K562 (cell line): ENCODE measurements around the gene DPP4. TPM values are rescaled to one million over a fixed set of nuclear protein-coding genes. Genes with fewer than 3 reads are reported as not detected.

ENCODE experiments used
- ATAC-seq: fragments of 200-7000 bp; cut with Tn5 transposase; 3 replicates; pipeline ENCODE4 v1.9.1; 2020; ENCODE audit warnings: moderate library complexity
- BruUV-seq: library from RNA; stranded (reverse); fragments of 400-500 nt; replicated peaks from 2 replicates; lab custom pipeline; 2021; lab: Mats Ljungman, UMichigan
- CTCF ChIA-PET: fragments of 300-600 bp; formaldehyde crosslinking; extraction: SDS; loops from one replicate; lab custom pipeline; 2021; ENCODE audit warnings: low intra/inter-chr PET ratio; lab: Yijun Ruan, JAX
- POLR2A ChIA-PET: fragments of 300-600, 350-650 bp; sonication (Branson Sonifier 250); formaldehyde crosslinking; extraction: SDS; loops from one replicate; lab custom pipeline; 2021; ENCODE audit warnings: antibody characterized with exemption, inconsistent platforms; lab: Yijun Ruan, JAX
- DNase-seq, 4 experiments: peaks; one replicate each; pipeline versions ENCODE4 v3.0.0 to v3.0.0-alpha.2; 2011 to 2018; ENCODE audit warnings: low spot score in 3 of 4, mixed read lengths in 3 of 4; ENCODE audit errors: extremely low read depth in 1 of 4
- FAIRE-seq: peaks from 2 replicates; lab custom pipeline; 2011; peaks lifted over from hg19 to GRCh38; lab: Jason Lieb, UNC
- H2AFZ ChIP-seq: 2 replicates; pipeline ENCODE4 v1.6.0; 2011; ENCODE audit warnings: low read depth, low read length, control low read depth, inconsistent platforms
- H3K27ac ChIP-seq: fragments of 200-600 bp; 3 replicates; pipeline ENCODE4 v1.8.0; 2011; ENCODE audit warnings: low read depth, mild to moderate bottlenecking, control low read depth, inconsistent platforms, low read length, moderate library complexity, mixed read lengths; ENCODE audit errors: extremely low read depth
- H3K27me3 ChIP-seq, 2 experiments: fragments of 300-600 bp in 1 of 2; 2 replicates in 1 of 2; 3 replicates in 1 of 2; pipeline versions ENCODE4 v1.6.0 to v1.8.0; 2011; ENCODE audit warnings: inconsistent platforms in 2 of 2, low read length in 2 of 2, mild to moderate bottlenecking in 1 of 2, mixed read lengths in 1 of 2, moderate library complexity in 1 of 2; ENCODE audit not compliant: control insufficient read depth in 2 of 2, insufficient read depth in 2 of 2
- H3K36me3 ChIP-seq: fragments of 300-600 bp; 3 replicates; pipeline ENCODE4 v1.8.0; 2011; ENCODE audit warnings: mild to moderate bottlenecking, low read length, inconsistent platforms; ENCODE audit not compliant: control insufficient read depth, insufficient read depth
- H3K4me1 ChIP-seq, 2 experiments: fragments of 200-600 bp in 1 of 2; replicated peaks in 1 of 2; 2 replicates in 1 of 2; 3 replicates in 1 of 2; pipeline versions ENCODE4 v1.5.1 to v1.8.0; 2011; ENCODE audit warnings: inconsistent platforms in 2 of 2, low read length in 2 of 2, mild to moderate bottlenecking in 1 of 2, mixed read lengths in 1 of 2, moderate library complexity in 1 of 2; ENCODE audit not compliant: control insufficient read depth in 2 of 2, insufficient read depth in 2 of 2
- H3K4me2 ChIP-seq: 2 replicates; pipeline ENCODE4 v1.6.1; 2011; ENCODE audit warnings: low read length, control low read depth, inconsistent platforms, mixed read lengths; ENCODE audit not compliant: insufficient read depth
- H3K4me3 ChIP-seq: fragments of 200-600 bp; sonication (generic), shearing (Covaris generic); 2 replicates; pipeline ENCODE4 v1.5.1; 2016; ENCODE audit warnings: control low read depth, inconsistent platforms
- H3K79me2 ChIP-seq: fragments of 200-600 bp; 3 replicates; pipeline ENCODE4 v1.8.0; 2011; ENCODE audit warnings: low read length, inconsistent platforms; ENCODE audit not compliant: control insufficient read depth, insufficient read depth
- H3K9ac ChIP-seq, 2 experiments: 2 replicates each; pipeline versions ENCODE4 v1.6.0 to v1.6.1; 2011; ENCODE audit warnings: low read depth in 2 of 2, low read length in 2 of 2, control low read depth in 1 of 2, inconsistent platforms in 1 of 2, mild to moderate bottlenecking in 1 of 2, mixed read lengths in 1 of 2; ENCODE audit not compliant: insufficient read depth in 1 of 2
- H3K9me1 ChIP-seq: one replicate; pipeline ENCODE4 v1.6.0; 2011; ENCODE audit warnings: inconsistent platforms, mild to moderate bottlenecking, low read length, moderate library complexity; ENCODE audit not compliant: control insufficient read depth, insufficient read depth
- H3K9me3 ChIP-seq: replicated peaks from 2 replicates; pipeline ENCODE4 v1.5.1; 2011; ENCODE audit warnings: low read depth, low read length, inconsistent platforms; ENCODE audit not compliant: control insufficient read depth, insufficient read depth
- H4K20me1 ChIP-seq: replicated peaks from 2 replicates; pipeline ENCODE4 v1.6.1; 2011; ENCODE audit warnings: low read length, inconsistent platforms, mixed read lengths; ENCODE audit not compliant: control insufficient read depth, insufficient read depth
- CBX3 ChIP-seq, 2 experiments: IDR thresholded peaks; 1 replicate in 1 of 2; 2 replicates in 1 of 2; pipeline ENCODE4 v1.6.1; 2012; ENCODE audit warnings: inconsistent platforms in 2 of 2, low read length in 2 of 2, borderline replicate concordance in 1 of 2, control low read depth in 1 of 2
- CBX5 ChIP-seq: IDR thresholded peaks from 2 replicates; pipeline ENCODE4 v1.6.1; 2014; ENCODE audit warnings: low read depth, borderline replicate concordance
- DLX4 ChIP-seq: fragments of 250-450 bp; sonication (Bioruptor Pico); IDR thresholded peaks from 2 replicates; pipeline ENCODE4 v1.6.1; 2021; ENCODE audit warnings: mild to moderate bottlenecking
- ELF2 ChIP-seq: fragments of 250-450 bp; sonication (Bioruptor Pico); IDR thresholded peaks from 2 replicates; pipeline ENCODE4 v1.5.0; 2021; ENCODE audit warnings: mild to moderate bottlenecking
- ELK1 ChIP-seq: sonication (generic); formaldehyde crosslinking; IDR thresholded peaks from 2 replicates; pipeline ENCODE4 v1.8.1; 2022; ENCODE audit warnings: missing genetic modification reagents
- FOXA3 ChIP-seq, 2 experiments: fragments of 450-650 bp in 1 of 2; sonication (generic) in 1 of 2; formaldehyde crosslinking; IDR thresholded peaks in 1 of 2; conservative IDR thresholded peaks in 1 of 2; 2 replicates each; pipeline versions ENCODE4 v1.4.0 to v1.8.0; 2020 to 2022; ENCODE audit warnings: mild to moderate bottlenecking in 2 of 2, missing genetic modification reagents in 1 of 2
- FOXK1 ChIP-seq: sonication (generic); formaldehyde crosslinking; IDR thresholded peaks from 2 replicates; pipeline ENCODE4 v1.8.0; 2022; ENCODE audit warnings: missing genetic modification reagents, mild to moderate bottlenecking, borderline replicate concordance
- NFRKB ChIP-seq: fragments of 450-650 bp; IDR thresholded peaks from 2 replicates; pipeline ENCODE4 v1.6.1; 2016; ENCODE audit warnings: low read depth
- NFXL1 ChIP-seq: fragments of 450-650 bp; formaldehyde crosslinking; IDR thresholded peaks from 2 replicates; pipeline ENCODE4 v1.4.0; 2021; ENCODE audit warnings: mild to moderate bottlenecking
- PYGO2 ChIP-seq: fragments of 450-650 bp; IDR thresholded peaks from 2 replicates; pipeline ENCODE4 v1.6.1; 2016; ENCODE audit warnings: mild to moderate bottlenecking, missing genetic modification characterization, moderate library complexity, missing compliant biosample characterization
- SMARCA4 ChIP-seq: fragments of 450-650 bp; IDR thresholded peaks from 2 replicates; pipeline ENCODE4 v1.6.1; 2016
- SPI1 ChIP-seq: IDR thresholded peaks from 2 replicates; pipeline ENCODE4 v1.6.1; 2011; ENCODE audit warnings: low read depth, low read length, control low read depth, borderline replicate concordance
- TFE3 ChIP-seq: fragments of 450-650 bp; formaldehyde crosslinking; IDR thresholded peaks from 2 replicates; pipeline ENCODE4 v1.4.0; 2020; ENCODE audit warnings: mild to moderate bottlenecking, mixed read lengths
- ZBED1 ChIP-seq: IDR thresholded peaks from 2 replicates; pipeline ENCODE4 v1.6.1; 2014
- ZNF143 ChIP-seq: sonication (generic); formaldehyde crosslinking; IDR thresholded peaks from 2 replicates; pipeline ENCODE4 v1.9.0; 2022; ENCODE audit warnings: mild to moderate bottlenecking, missing genetic modification reagents
- ZNF436 ChIP-seq: fragments of 250-450, 450-650 bp; sonication (Bioruptor Pico); formaldehyde crosslinking; IDR thresholded peaks from 2 replicates; pipeline ENCODE4 v1.7.0; 2020; ENCODE audit warnings: mild to moderate bottlenecking
- whole genome bisulfite sequencing: fragments of 100-300 bp; shearing (Covaris generic); methylation state at CpG from one replicate; pipeline ENCODE4 v1.1.6; 2016; ENCODE audit warnings: low coverage, mixed read lengths; ENCODE audit not compliant: insufficient coverage; ENCODE audit errors: missing lambda C conversion rate; 5-methylcytosine and 5-hydroxymethylcytosine counted together
- in situ Hi-C: fragments of 300-500 bp; cut with MboI; formaldehyde crosslinking; loops from 4 replicates; pipeline ENCODE4 v1.15.0; 2018; ENCODE audit warnings: inconsistent platforms, mixed read lengths
- intact Hi-C: fragments of 100-400 bp; cut with micrococcal nuclease; formaldehyde crosslinking; loops from 2 replicates; pipeline ENCODE4 v1.14.2; 2022
- polyA plus RNA-seq, 8 experiments: library from polyadenylated mRNA; depleted of rRNA in 4 of 8; stranded (reverse) in 5 of 8; unstranded in 3 of 8; fragments of >200 nt; fragmentation: Nextera tagmentation in 2 of 8; fragmentation: Illumina TruSeq in 1 of 8; extraction: Ambion mirVana in 2 of 8; extraction: Trizol in 1 of 8; gene quantifications; 2 replicates each; pipeline versions ENCODE4 v1.2.1 to v1.2.3, GENCODE V29; 2011 to 2014; ENCODE audit warnings: inconsistent platforms in 1 of 8, missing spikeins in 1 of 8
- total RNA-seq, 7 experiments: library from RNA; depleted of rRNA in 6 of 7; stranded (reverse); fragments of >200 nt in 6 of 7; fragmentation: Illumina TruSeq in 2 of 7; extraction: Trizol in 2 of 7; gene quantifications; 2 replicates each; pipeline versions ENCODE4 v1.2.1 to v1.2.3, GENCODE V29; 2011 to 2021; ENCODE audit warnings: low replicate concordance in 1 of 7
- TF ChIP-seq, protein P1 (sequence below): fragments of 450-650 bp; formaldehyde crosslinking; IDR thresholded peaks from 2 replicates; pipeline ENCODE4 v1.4.0; 2022; ENCODE audit warnings: mild to moderate bottlenecking, moderate library complexity

Gene DPP4
- total and polyA plus RNA-seq, 9 of the 15 experiments (the other 6 are each of a cell fraction or from before 2014, with no cell fraction given): 0.11 TPM; not detected in 8

GRCh38 chr2:161952783-161953191 lies 121.2 kb downstream of the DPP4 start:
- 3% methylated on average over 4 of the region's 4 CpGs for WGBS
- POLR2A ChIA-PET: no interaction called here
- Histone ChIP-seq H2AFZ (no peak overlapping the region), H3K4me1 (no peaks in the 10 kb centered on the region), H3K9ac (no peak overlapping the region), H3K4me3 (no peak overlapping the region), H3K4me2 (no peak overlapping the region), H3K9me1 (no peaks in the 10 kb centered on the region), H3K36me3 (no peaks in the 10 kb centered on the region), H3K79me2 (no peaks in the 10 kb centered on the region), H3K27me3 (no peaks in the 10 kb centered on the region), H4K20me1 (no peaks in the 10 kb centered on the region), H3K9me3 (no peaks in the 10 kb centered on the region), H3K27ac (no peak overlapping the region)
- intact Hi-C loops (no loop called here), in situ Hi-C loops (no loop called here)
- BruUV-seq: no TSS peak
- no peak for DNase-seq
- CTCF ChIA-PET: no interaction called here
- FAIRE-seq: no peak
- TF ChIP-seq, protein P1, sequence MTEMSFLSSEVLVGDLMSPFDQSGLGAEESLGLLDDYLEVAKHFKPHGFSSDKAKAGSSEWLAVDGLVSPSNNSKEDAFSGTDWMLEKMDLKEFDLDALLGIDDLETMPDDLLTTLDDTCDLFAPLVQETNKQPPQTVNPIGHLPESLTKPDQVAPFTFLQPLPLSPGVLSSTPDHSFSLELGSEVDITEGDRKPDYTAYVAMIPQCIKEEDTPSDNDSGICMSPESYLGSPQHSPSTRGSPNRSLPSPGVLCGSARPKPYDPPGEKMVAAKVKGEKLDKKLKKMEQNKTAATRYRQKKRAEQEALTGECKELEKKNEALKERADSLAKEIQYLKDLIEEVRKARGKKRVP (CRISPR knock-in tag): no peak
- no peak for TF ChIP-seq ZNF436 (CRISPR knock-in tag)
- no peak for TF ChIP-seq FOXK1 (CRISPR knock-in tag)
- TF ChIP-seq SMARCA4: no peak
- no peak for TF ChIP-seq ELF2
- TF ChIP-seq ZBED1: no peak
- TF ChIP-seq NFXL1 (CRISPR knock-in tag): no peak
- no peak for TF ChIP-seq CBX5
- no peak for TF ChIP-seq ELK1
- no peak for TF ChIP-seq FOXA3 (CRISPR knock-in tag; conservative IDR thresholded peaks at IDR 0.05 in 1 of 2, IDR thresholded peaks at IDR 0.05 in 1 of 2)
- no peak for TF ChIP-seq TFE3
- no peak for TF ChIP-seq CBX3 (IDR thresholded peaks at IDR 0.05; ENCODE audit: borderline replicate concordance in 1 of 2, low read length in 2 of 2)
- TF ChIP-seq NFRKB: no peak
- no peak for TF ChIP-seq DLX4
- no peak for TF ChIP-seq ZNF143 (CRISPR knock-in tag)
- TF ChIP-seq PYGO2 (tag): no peak
- no peak for TF ChIP-seq SPI1
- no peak for ATAC-seq
